ENCODE measurements around the gene HHIPL1.

DNA sequence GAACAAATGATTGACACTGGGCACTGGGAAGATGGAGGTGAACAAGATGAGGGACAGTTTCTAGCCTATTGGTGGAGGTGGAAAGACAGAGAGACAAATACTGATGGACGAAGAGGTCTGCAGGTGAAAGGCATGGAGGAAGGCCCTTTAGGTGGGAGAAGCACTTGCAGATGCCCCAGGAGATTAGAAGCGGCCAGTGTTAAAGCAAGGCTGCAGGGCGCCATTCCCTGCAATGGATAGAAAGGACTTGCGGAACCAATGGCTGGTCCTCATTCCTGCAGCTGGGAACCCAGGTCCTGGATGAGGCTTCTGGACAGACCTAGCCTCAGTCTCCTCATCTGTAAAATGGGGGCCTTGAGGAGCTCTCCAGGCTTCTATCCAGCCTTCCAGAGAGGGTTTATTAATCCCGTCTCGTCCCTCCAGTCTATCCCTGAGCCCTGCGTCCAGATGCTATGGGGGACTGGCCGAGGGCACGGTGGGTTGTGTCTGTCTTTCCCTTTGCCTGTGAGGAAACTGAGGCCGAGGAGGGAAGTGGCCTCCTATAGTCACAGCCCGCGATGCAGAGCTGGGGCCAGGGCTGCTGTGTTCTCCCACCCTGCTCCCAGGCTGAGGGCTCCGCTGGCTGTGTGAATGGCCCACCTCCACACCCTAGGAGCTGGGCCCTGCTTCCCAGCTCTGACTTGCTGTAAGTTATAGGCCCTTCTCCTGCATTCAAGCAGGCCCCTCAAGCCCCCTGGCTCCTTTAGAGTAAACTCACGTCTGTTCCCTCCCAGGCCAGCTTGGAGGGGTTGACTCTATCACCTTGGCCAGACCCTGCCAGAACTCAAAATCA, 72.1 kb downstream of the HHIPL1 start:
- TF ChIP-seq, protein P1, sequence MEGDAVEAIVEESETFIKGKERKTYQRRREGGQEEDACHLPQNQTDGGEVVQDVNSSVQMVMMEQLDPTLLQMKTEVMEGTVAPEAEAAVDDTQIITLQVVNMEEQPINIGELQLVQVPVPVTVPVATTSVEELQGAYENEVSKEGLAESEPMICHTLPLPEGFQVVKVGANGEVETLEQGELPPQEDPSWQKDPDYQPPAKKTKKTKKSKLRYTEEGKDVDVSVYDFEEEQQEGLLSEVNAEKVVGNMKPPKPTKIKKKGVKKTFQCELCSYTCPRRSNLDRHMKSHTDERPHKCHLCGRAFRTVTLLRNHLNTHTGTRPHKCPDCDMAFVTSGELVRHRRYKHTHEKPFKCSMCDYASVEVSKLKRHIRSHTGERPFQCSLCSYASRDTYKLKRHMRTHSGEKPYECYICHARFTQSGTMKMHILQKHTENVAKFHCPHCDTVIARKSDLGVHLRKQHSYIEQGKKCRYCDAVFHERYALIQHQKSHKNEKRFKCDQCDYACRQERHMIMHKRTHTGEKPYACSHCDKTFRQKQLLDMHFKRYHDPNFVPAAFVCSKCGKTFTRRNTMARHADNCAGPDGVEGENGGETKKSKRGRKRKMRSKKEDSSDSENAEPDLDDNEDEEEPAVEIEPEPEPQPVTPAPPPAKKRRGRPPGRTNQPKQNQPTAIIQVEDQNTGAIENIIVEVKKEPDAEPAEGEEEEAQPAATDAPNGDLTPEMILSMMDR (IDR thresholded peaks at IDR 0.05) = no peak
- TF ChIP-seq ZFX (IDR thresholded peaks at IDR 0.05; ENCODE audit: borderline replicate concordance) = no peak
